Lower leg skin (tissue), 3 donors: ENCODE data around the gene HOMER2.

Experiments used
- POLR2A ChIP-seq, 2 donors: fragments of 450-650 bp; IDR thresholded peaks; one replicate each; pipeline ENCODE4 v1.6.1; 2016 to 2017; ENCODE audit warnings: antibody characterized with exemption in 2 of 2, mild to moderate bottlenecking in 1 of 2, moderate library complexity in 1 of 2
- TF ChIP-seq, protein P1 (sequence below), 3 donors: fragments of 450-650 bp; IDR thresholded peaks; one replicate each; pipeline ENCODE4 v1.5.1; 2016; ENCODE audit warnings: antibody characterized with exemption in 3 of 3, mild to moderate bottlenecking in 3 of 3, moderate library complexity in 2 of 3

DNA sequence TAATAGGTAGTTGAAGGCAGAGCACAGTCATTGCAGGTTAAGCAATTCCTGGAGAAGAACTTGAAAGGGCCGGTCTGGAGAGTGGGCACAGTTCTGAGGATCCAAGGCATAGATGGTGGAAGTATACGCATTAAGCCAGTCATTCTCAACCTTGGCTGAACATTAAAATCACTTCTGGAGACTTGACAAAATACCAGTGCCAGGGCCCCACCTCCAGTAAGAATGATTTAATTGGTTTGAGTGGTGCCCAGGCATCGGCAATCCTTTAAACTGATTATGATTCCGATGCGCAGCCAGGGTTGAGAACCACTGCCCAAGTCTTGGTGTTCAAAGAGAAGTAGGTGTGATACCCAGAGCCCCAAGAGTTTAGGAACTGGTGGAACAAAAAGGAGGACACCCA, 6.9 kb upstream of the HOMER2 start:
- TF ChIP-seq POLR2A (IDR thresholded peaks at IDR 0.05): no peak
- TF ChIP-seq, protein P1, sequence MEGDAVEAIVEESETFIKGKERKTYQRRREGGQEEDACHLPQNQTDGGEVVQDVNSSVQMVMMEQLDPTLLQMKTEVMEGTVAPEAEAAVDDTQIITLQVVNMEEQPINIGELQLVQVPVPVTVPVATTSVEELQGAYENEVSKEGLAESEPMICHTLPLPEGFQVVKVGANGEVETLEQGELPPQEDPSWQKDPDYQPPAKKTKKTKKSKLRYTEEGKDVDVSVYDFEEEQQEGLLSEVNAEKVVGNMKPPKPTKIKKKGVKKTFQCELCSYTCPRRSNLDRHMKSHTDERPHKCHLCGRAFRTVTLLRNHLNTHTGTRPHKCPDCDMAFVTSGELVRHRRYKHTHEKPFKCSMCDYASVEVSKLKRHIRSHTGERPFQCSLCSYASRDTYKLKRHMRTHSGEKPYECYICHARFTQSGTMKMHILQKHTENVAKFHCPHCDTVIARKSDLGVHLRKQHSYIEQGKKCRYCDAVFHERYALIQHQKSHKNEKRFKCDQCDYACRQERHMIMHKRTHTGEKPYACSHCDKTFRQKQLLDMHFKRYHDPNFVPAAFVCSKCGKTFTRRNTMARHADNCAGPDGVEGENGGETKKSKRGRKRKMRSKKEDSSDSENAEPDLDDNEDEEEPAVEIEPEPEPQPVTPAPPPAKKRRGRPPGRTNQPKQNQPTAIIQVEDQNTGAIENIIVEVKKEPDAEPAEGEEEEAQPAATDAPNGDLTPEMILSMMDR (IDR thresholded peaks at IDR 0.05): no peak
